Mucosa of descending colon (tissue), 3 donors: ENCODE data around the gene GSKIP. TPM values are rescaled to one million over a fixed set of nuclear protein-coding genes. Genes with fewer than 3 reads are reported as not detected.

ENCODE experiments used
- ATAC-seq: fragments of 200-7000 bp; cut with Tn5 transposase; one replicate; pipeline ENCODE4 v1.9.1; 2020; ENCODE audit warnings: mild to moderate bottlenecking, moderate library complexity
- DNase-seq, 3 donors: peaks; one replicate each; pipeline ENCODE4 v3.0.0-alpha.2; 2020
- H3K36me3 ChIP-seq: fragments of 200-600 bp; one replicate; pipeline ENCODE4 v1.8.0; 2021; ENCODE audit warnings: low read depth, mild to moderate bottlenecking
- H3K4me1 ChIP-seq: fragments of 200-600 bp; one replicate; pipeline ENCODE4 v1.8.0; 2021; ENCODE audit warnings: low read depth, mild to moderate bottlenecking
- H3K4me3 ChIP-seq: fragments of 200-600 bp; one replicate; pipeline ENCODE4 v1.8.0; 2021; ENCODE audit warnings: mild to moderate bottlenecking
- H3K9me3 ChIP-seq: fragments of 200-600 bp; one replicate; pipeline ENCODE4 v1.8.0; 2021; ENCODE audit warnings: mild to moderate bottlenecking
- intact Hi-C, 2 donors: fragments of 100-400 bp; cut with DNase I in 1 of 2; cut with micrococcal nuclease in 1 of 2; formaldehyde crosslinking; loops; one replicate each; pipeline versions ENCODE4 v1.11.0 to v1.11.1; 2022; cut with DNase I, micrococcal nuclease
- long read RNA-seq, 2 donors: library from polyadenylated mRNA; unstranded; transcript quantifications; one replicate each; pipeline ENCODE4 v2.0.0, GENCODE V29; 2019 to 2021
- total RNA-seq, 3 donors: library from RNA; stranded (reverse); fragmentation: NEBNext Ultra II Directional in 2 of 3; extraction: Animal tissue kit (Norgen Biotek cat#: 25700) in 2 of 3; gene quantifications; one replicate each; pipeline versions ENCODE4 v1.2.1 to v1.2.4, GENCODE V29; 2021 to 2023
- TF ChIP-seq, protein P1 (sequence below): fragments of 200-600 bp; IDR thresholded peaks from one replicate; pipeline ENCODE4 v1.8.0; 2022; ENCODE audit warnings: antibody characterized with exemption, mild to moderate bottlenecking
- donor health status: DM: no; HTN: no; CAD: no; lungs with moderate emphysema.
- donor health status: DM: no; HTN: no; CAD: no.
- donor health status: DM: no; HTN: yes; CAD: no.

Gene GSKIP
- 100 to 1,000 TPM in 2 of 3 donors, 10 to 100 TPM in 1; 81.3 to 143 (median 128) TPM for total RNA-seq
- long read RNA-seq, donor 1, transcript GSKIP-205 (4 exons, 2,218 nt): major isoform, 40 of 98 reads
- long read RNA-seq, donor 1, transcript GSKIP-203 (4 exons, 760 nt): minor isoform, 38 of 98 reads
- long read RNA-seq, donor 1, partial matches to known transcripts: 10 of 98 reads
- long read RNA-seq, donor 1, other reads (novel, unspliced or antisense): 9 of 98 reads
- long read RNA-seq, donor 2, transcript GSKIP-205 (4 exons, 2,218 nt): major isoform, 39 of 57 reads
- long read RNA-seq, donor 2, partial matches to known transcripts: 16 of 57 reads
- long read RNA-seq, donor 2, other reads (novel, unspliced or antisense): 0 of 57 reads

GRCh38 chr14:96362965-96363750, at the start of gene GSKIP, which contains the start of gene ATG2B:
GSKIP (plus strand) TSS chr14:96363526; CDS start chr14:96382248, 18,722 bp downstream.
ATG2B (minus strand) TSS chr14:96363341; CDS start chr14:96362976, 365 bp downstream.
- TF ChIP-seq, protein P1, sequence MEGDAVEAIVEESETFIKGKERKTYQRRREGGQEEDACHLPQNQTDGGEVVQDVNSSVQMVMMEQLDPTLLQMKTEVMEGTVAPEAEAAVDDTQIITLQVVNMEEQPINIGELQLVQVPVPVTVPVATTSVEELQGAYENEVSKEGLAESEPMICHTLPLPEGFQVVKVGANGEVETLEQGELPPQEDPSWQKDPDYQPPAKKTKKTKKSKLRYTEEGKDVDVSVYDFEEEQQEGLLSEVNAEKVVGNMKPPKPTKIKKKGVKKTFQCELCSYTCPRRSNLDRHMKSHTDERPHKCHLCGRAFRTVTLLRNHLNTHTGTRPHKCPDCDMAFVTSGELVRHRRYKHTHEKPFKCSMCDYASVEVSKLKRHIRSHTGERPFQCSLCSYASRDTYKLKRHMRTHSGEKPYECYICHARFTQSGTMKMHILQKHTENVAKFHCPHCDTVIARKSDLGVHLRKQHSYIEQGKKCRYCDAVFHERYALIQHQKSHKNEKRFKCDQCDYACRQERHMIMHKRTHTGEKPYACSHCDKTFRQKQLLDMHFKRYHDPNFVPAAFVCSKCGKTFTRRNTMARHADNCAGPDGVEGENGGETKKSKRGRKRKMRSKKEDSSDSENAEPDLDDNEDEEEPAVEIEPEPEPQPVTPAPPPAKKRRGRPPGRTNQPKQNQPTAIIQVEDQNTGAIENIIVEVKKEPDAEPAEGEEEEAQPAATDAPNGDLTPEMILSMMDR: no peak
- ATAC-seq: peak; percentile 90
- H3K36me3 ChIP-seq: no peaks in the 10 kb centered on the region
- H3K4me1 ChIP-seq: peaks cover 33% of the 10 kb centered on the region
- H3K9me3 ChIP-seq: no peaks in the 10 kb centered on the region
- peak within 1 kb of the TSS; percentile 95 for H3K4me3 ChIP-seq
- DNase-seq: peak; percentile 97 to 99 (median 97)
- intact Hi-C loops: no loop called here

DNA sequence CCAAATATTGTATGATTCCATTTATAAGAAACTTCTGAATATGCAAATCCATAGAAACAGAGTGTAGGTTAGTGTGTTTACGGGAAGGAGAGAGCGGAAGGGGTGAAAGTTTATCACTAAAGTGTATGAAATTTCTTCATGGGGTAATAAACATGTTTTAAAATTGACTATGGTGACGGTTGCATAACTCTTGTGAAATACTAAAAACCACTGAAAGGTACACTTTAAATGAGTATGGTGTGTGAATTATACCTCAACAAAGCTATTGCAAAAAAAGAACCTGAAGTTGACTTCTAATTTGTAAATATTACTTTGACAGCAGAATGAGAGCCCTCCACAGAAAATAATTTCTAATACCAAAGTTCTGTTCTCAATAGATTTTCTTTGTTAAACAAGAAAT, 47.2 kb upstream of the GSKIP start:
- no peak for ATAC-seq
- intact Hi-C loops: no loop called here
- TF ChIP-seq, protein P1: no peak

DNA sequence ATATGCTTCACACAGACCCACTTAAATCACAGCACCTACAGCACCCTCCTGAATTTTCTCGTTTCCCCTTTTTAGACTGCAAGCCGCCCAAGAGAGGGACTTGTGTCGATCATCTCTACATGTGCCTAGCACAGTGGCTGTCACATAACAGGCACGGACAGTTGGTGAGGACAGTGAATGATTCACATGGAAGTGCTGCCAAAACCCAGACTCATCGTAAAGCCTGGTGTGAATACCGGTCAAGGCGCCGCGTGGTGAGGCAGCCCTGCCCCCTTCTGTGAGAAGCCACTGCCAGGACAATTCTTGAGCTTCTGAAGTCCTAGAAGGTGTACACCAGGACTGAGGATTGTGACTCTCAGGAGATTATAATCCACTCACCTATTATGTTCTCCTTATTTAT, 44.5 kb upstream of the GSKIP start:
- Histone ChIP-seq H3K4me3 (no peak overlapping the region), H3K9me3 (no peaks in the 10 kb centered on the region), H3K4me1 (no peaks in the 10 kb centered on the region), H3K36me3 (peaks cover 6% of the 10 kb centered on the region)
- no peak for ATAC-seq
- no peak for DNase-seq
- intact Hi-C loops: no loop called here
- TF ChIP-seq, protein P1: no peak

More for the DNA sequence above, 47.2 kb upstream of the GSKIP start:
- Histone ChIP-seq H3K36me3 (peaks cover 6% of the 10 kb centered on the region), H3K4me3 (no peak overlapping the region), H3K4me1 (no peaks in the 10 kb centered on the region), H3K9me3 (no peaks in the 10 kb centered on the region)
- no peak for DNase-seq

DNA sequence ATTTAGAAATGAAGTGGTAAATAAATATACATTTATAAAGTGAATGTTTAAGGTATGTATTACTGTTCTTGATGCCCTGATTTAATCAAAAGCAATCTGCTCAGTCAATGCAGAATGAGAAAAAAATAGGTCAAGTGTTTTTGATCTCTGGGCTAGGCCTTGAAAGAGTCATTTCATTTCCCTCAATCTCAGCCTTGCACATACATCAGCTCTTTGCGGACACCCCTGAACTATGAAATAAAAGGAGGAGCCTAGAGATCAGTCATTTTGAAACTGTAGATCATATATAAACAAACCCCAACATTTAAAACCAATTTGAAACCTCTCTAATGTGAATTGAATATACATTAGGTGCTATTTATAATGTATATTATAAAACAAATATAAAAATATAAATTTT, 42.7 kb upstream of the GSKIP start:
- Histone ChIP-seq H3K4me3 (no peak overlapping the region), H3K9me3 (no peaks in the 10 kb centered on the region), H3K36me3 (peaks cover 6% of the 10 kb centered on the region), H3K4me1 (no peaks in the 10 kb centered on the region)
- TF ChIP-seq, protein P1: no peak
- intact Hi-C loops: no loop called here
- DNase-seq (no peak), ATAC-seq (no peak)

DNA sequence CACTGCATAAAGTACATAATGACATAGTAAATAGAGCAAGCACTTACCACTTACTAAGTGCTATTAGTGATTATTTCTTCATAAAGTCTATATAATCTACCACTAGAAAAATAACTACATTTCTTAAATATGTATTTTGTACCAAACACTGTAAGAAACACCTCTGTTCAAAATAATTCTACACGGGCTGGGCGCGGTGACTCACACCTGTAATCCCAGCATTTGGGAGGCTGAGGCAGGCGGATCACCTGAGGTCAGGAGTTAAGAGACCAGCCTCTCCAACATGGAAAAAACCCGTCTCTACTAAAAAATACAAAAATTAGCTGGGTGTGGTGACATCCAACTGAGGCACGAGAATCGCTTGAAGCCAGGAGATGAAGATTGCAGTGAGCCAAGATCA, 39.1 kb upstream of the GSKIP start:
- Histone ChIP-seq H3K36me3 (no peaks in the 10 kb centered on the region), H3K4me3 (no peak overlapping the region), H3K9me3 (no peaks in the 10 kb centered on the region), H3K4me1 (no peaks in the 10 kb centered on the region)
- DNase-seq (no peak), ATAC-seq (no peak)
- intact Hi-C loops: no loop called here
- TF ChIP-seq, protein P1: no peak
